ENCODE measurements around the gene ALX4. TPM values are rescaled to one million over a fixed set of nuclear protein-coding genes. Genes with fewer than 3 reads are reported as not detected.

The ALX4 gene
- total and polyA plus RNA-seq, 2 of the 8 experiments (the other 6 are each of a cell fraction or from before 2014, with no cell fraction given), result not detected

- TF ChIP-seq CHD7 (IDR thresholded peaks at IDR 0.05; ENCODE audit: insufficient replicate concordance, low read length) (peak; percentile 72), RNF2 (IDR thresholded peaks at IDR 0.05; ENCODE audit: borderline replicate concordance, low read depth, low read length, missing control alignments, poor library complexity, severe bottlenecking) (peak; percentile 77), USF2 (IDR thresholded peaks at IDR 0.05; ENCODE audit: low read length) (no peak), GABPA (IDR thresholded peaks at IDR 0.05; ENCODE audit: borderline replicate concordance, insufficient read depth, low read length) (no peak), TCF12 (IDR thresholded peaks at IDR 0.05; ENCODE audit: low read depth, low read length) (0 out of 2 replicates have a peak, but pooled peaks have one; percentile 0), SUZ12 (IDR thresholded peaks at IDR 0.05; ENCODE audit: low read length) (no peak)
Measured at GRCh38 chr11:44335052-44335760, 25.3 kb upstream of the ALX4 start (continued).
